Muscle layer of duodenum (tissue), 2 donors: ENCODE measurements around the gene STOML1.

Experiments used
- H3K27ac ChIP-seq: one replicate; pipeline ENCODE4 v1.7.0; 2013; ENCODE audit warnings: mild to moderate bottlenecking, low read length
- H3K27me3 ChIP-seq: one replicate; pipeline ENCODE4 v1.7.0; 2013; ENCODE audit warnings: low read depth, mild to moderate bottlenecking, control low read depth, low read length
- H3K36me3 ChIP-seq, 2 donors: one replicate each; pipeline ENCODE4 v1.7.0; 2013; ENCODE audit warnings: low read length in 2 of 2, control low read depth in 1 of 2, mild to moderate bottlenecking in 1 of 2; ENCODE audit not compliant: insufficient read depth in 2 of 2, control insufficient read depth in 1 of 2
- H3K4me1 ChIP-seq, 2 donors: one replicate each; pipeline ENCODE4 v1.7.0; 2013; ENCODE audit warnings: low read length in 2 of 2, mild to moderate bottlenecking in 2 of 2, control low read depth in 1 of 2, moderate library complexity in 1 of 2; ENCODE audit not compliant: insufficient read depth in 2 of 2, control insufficient read depth in 1 of 2
- H3K4me3 ChIP-seq, 2 donors: one replicate each; pipeline ENCODE4 v1.7.0; 2013; ENCODE audit warnings: low read length in 2 of 2, low read depth in 1 of 2, mild to moderate bottlenecking in 1 of 2
- H3K9me3 ChIP-seq, 2 donors: one replicate each; pipeline ENCODE4 v1.7.0; 2013; ENCODE audit warnings: low read length in 2 of 2, control low read depth in 1 of 2, mild to moderate bottlenecking in 1 of 2; ENCODE audit not compliant: control insufficient read depth in 1 of 2
- donor health status: healthy.

The STOML1 gene

GRCh38 chr15:73948982-73949381 is 43.1 kb downstream of the STOML1 start:
- Histone ChIP-seq H3K4me3 (no peak overlapping the region), H3K4me1 (peaks cover 11 to 19% of the 10 kb centered on the region in 2 donors), H3K27ac (no peak overlapping the region), H3K9me3 (no peaks in the 10 kb centered on the region), H3K36me3 (no peaks in the 10 kb centered on the region), H3K27me3 (no peaks in the 10 kb centered on the region)

- Histone ChIP-seq H3K4me1 (peaks cover 11 to 19% of the 10 kb centered on the region in 2 donors), H3K4me3 (no peak overlapping the region), H3K36me3 (no peaks in the 10 kb centered on the region), H3K27me3 (no peaks in the 10 kb centered on the region), H3K27ac (no peak overlapping the region), H3K9me3 (no peaks in the 10 kb centered on the region)
These were observed 43.7 kb downstream of the STOML1 start for GRCh38 chr15:73948396-73948795.

GRCh38 chr15:73947651-73948050 is 44.4 kb downstream of the STOML1 start:
- Histone ChIP-seq H3K27ac (no peak overlapping the region), H3K9me3 (no peaks in the 10 kb centered on the region), H3K4me3 (no peak overlapping the region), H3K36me3 (no peaks in the 10 kb centered on the region), H3K27me3 (no peaks in the 10 kb centered on the region), H3K4me1 (peaks cover 11 to 19% of the 10 kb centered on the region in 2 donors)

- Histone ChIP-seq H3K4me3 (no peak overlapping the region), H3K36me3 (no peaks in the 10 kb centered on the region), H3K4me1 (peaks cover 7 to 11% of the 10 kb centered on the region in 2 donors), H3K27ac (no peak overlapping the region), H3K9me3 (no peaks in the 10 kb centered on the region), H3K27me3 (no peaks in the 10 kb centered on the region)
These were observed 45.2 kb downstream of the STOML1 start for GRCh38 chr15:73946795-73947370.

DNA sequence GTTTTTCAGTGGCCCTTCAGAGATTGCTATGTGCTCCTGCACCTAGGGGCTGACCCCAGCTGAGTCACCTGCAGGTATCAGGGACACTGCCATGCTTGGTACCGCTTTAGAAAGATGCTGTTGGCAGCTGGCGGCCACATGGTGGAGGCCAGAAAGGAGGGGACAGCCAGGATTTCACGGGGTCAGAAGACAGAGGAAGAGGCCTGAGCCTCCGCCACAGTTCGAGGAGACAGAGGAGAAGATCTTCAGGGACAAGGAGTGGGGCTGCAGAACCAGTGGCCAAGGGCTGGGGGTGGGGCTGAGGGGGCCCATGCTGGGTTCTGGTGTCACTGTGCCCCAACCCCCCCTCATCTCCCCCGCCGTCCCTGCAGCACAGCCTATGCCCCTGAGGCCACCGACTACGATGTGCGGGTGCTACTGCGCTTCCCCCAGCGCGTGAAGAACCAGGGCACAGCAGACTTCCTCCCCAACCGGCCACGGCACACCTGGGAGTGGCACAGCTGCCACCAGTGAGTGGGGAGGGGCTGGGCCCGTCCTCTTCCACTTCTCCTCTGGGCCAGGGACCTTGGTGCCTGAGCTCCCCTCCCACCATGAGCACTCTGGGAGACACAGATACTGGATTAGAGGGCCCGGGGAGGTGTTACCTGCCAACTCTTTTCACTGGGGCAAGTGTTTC is 45.9 kb downstream of the STOML1 start:
- Histone ChIP-seq H3K4me1 (peaks cover 3 to 5% of the 10 kb centered on the region in 2 donors), H3K4me3 (no peak overlapping the region), H3K27ac (no peak overlapping the region), H3K36me3 (no peaks in the 10 kb centered on the region), H3K27me3 (no peaks in the 10 kb centered on the region), H3K9me3 (no peaks in the 10 kb centered on the region)

DNA sequence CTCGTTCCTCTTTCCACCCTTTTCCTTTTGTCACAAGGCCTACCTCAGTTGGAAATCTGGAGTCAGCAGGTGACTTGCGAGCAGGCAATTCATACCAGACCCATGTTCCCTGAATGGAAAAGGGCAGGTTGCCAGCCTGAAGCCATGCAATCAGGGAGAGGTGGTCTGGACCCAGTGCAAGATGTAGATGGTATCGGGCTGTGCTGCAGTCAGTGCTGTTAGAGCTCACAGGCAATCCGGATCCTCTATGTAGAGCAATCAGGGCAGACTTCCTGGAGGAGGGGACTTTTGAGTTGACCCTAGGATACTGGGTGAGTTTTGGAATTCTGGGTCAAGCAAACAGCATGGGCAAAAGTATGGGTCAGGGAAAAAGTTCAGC is 47.0 kb downstream of the STOML1 start:
- Histone ChIP-seq H3K36me3 (no peaks in the 10 kb centered on the region), H3K27ac (no peak overlapping the region), H3K27me3 (no peaks in the 10 kb centered on the region), H3K4me1 (no peaks in the 10 kb centered on the region), H3K4me3 (no peak overlapping the region), H3K9me3 (no peaks in the 10 kb centered on the region)

DNA sequence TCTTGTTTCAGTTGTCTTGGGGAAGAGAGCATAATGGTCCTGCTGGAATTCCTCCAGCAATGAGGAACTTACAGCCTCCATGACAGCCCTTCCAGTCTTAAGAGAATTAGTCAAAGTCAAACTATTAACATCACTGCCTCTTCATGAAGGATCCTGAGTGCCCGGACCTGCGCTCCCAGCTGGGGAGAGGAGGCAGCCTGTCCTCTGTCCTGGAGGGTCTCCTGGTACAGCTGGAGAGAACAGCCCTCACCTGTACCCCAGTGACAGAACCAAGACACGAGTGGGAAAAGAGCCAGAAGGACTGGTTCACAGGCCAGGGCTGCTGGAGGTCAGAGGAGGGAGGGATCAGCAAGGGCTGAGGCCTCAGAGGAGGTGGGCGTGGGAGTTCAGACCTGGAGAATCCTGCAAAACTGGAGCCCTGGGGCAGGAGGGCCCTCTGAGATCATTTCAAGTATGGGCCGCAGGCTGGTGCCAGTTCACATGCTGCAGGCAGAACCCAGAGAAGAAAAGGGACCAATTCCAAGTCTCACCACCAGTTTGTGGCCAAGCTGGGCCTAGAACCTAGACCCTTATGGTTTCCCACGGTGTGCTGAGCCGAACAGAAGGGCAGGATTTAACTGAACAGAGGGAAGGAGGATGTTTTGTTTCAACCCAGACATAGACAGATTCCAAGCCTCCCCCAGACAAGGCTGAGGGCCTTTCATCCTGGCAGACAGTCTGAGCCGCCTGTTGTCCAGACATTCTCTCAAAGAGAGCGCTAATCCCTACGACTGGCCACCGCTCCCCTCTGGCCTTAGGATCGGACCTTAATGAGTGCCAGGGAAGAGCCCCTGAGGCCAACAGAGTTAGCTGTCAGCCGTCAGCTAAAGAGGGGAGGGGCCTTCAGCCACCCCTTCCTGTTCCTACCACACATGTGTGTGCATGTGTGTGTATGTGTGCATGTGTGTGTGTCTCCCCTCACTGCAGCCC is 47.6 kb downstream of the STOML1 start:
- H3K36me3 ChIP-seq, result no peaks in the 10 kb centered on the region
- H3K4me3 ChIP-seq, result no peak overlapping the region
- H3K4me1 ChIP-seq, result no peaks in the 10 kb centered on the region
- no peaks in the 10 kb centered on the region for H3K27me3 ChIP-seq
- H3K9me3 ChIP-seq, result no peaks in the 10 kb centered on the region
- H3K27ac ChIP-seq, result no peak overlapping the region

DNA sequence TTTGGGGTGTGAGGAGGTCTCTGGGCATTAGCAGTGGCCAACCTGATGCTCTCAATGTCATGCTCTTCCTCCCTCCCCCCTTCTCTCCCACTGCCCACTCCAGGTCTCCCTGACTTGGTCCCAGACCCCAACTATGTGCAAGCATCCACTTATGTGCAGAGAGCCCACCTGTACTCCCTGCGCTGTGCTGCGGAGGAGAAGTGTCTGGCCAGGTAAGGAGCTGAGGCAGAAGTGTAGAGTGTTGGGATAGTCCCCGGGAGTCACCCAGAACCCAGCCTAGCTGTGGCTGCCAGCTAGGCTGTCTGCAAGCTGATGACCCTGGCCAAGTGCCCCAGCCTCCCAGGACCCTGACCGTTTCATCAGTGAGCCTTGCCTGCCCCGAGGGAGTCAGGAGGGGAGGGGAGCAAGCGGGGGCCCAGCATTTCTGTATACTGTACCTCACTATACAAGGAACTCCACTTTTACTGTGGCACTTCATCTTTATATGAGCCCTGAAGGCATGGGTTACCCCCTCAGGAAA is 49.3 kb downstream of the STOML1 start:
- no peaks in the 10 kb centered on the region for H3K4me1 ChIP-seq
- H3K4me3 ChIP-seq, result no peak overlapping the region
- no peaks in the 10 kb centered on the region for H3K9me3 ChIP-seq
- no peaks in the 10 kb centered on the region for H3K27me3 ChIP-seq
- no peaks in the 10 kb centered on the region for H3K36me3 ChIP-seq
- H3K27ac ChIP-seq, result no peak overlapping the region

DNA sequence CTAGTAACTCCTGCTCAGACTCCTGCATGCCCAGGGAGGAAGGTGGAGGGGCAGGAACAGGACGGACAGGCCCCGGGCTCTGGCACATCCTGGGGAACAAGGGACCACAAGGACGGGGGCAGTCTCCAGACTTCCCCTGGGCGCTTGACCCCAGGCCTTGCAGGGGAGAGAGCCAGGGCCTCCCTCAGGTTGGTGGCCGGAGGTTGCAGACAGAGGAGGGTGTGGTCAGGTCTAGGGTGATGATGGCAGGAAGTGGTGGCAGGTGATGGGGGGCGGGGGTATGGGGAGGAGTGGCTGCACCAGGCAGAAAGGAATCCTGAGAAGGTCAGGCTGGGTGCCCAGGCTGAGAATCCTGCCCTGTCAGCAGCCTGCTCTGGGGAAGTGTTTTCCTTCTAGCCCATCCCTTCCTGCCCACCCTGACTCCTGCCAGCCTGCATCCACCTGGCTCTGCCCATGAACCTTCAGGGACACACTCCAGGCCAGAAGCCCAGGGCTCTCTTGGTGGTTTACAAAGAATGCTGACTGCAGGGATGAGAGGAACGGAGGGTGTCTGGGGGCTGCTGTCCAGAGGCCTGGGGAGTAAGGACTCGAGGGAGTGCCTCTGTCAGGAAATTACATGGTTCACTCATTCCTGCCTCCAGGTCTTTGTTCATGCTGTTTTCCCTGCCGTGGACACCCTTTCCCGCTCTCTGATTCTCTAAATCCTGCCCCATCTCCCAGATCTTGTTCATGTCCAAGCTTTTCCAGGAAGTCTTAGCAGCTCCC is 50.0 kb downstream of the STOML1 start:
- Histone ChIP-seq H3K27me3 (no peaks in the 10 kb centered on the region), H3K9me3 (no peaks in the 10 kb centered on the region), H3K4me3 (no peak overlapping the region), H3K27ac (no peak overlapping the region), H3K4me1 (no peaks in the 10 kb centered on the region), H3K36me3 (no peaks in the 10 kb centered on the region)

GRCh38 chr15:73941449-73941848 is 50.6 kb downstream of the STOML1 start:
- Histone ChIP-seq H3K27ac (no peak overlapping the region), H3K4me3 (no peak overlapping the region), H3K4me1 (peaks cover 0 to 2% of the 10 kb centered on the region in 2 donors)

More at GRCh38 chr15:73941449-73941848, 50.6 kb downstream of the STOML1 start:
- no peaks in the 10 kb centered on the region for H3K9me3 ChIP-seq
- no peaks in the 10 kb centered on the region for H3K36me3 ChIP-seq
- no peaks in the 10 kb centered on the region for H3K27me3 ChIP-seq
